HG03571 (cell line): ENCODE data around the gene PSTK.

ENCODE experiments used
- ATAC-seq: cut with Tn5 transposase; IDR thresholded peaks from one replicate; pipeline ENCODE4 v1.9.1; 2021; ENCODE audit not compliant: unreplicated experiment

The PSTK gene, protein sequence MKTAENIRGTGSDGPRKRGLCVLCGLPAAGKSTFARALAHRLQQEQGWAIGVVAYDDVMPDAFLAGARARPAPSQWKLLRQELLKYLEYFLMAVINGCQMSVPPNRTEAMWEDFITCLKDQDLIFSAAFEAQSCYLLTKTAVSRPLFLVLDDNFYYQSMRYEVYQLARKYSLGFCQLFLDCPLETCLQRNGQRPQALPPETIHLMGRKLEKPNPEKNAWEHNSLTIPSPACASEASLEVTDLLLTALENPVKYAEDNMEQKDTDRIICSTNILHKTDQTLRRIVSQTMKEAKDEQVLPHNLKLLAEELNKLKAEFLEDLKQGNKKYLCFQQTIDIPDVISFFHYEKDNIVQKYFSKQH

DNA sequence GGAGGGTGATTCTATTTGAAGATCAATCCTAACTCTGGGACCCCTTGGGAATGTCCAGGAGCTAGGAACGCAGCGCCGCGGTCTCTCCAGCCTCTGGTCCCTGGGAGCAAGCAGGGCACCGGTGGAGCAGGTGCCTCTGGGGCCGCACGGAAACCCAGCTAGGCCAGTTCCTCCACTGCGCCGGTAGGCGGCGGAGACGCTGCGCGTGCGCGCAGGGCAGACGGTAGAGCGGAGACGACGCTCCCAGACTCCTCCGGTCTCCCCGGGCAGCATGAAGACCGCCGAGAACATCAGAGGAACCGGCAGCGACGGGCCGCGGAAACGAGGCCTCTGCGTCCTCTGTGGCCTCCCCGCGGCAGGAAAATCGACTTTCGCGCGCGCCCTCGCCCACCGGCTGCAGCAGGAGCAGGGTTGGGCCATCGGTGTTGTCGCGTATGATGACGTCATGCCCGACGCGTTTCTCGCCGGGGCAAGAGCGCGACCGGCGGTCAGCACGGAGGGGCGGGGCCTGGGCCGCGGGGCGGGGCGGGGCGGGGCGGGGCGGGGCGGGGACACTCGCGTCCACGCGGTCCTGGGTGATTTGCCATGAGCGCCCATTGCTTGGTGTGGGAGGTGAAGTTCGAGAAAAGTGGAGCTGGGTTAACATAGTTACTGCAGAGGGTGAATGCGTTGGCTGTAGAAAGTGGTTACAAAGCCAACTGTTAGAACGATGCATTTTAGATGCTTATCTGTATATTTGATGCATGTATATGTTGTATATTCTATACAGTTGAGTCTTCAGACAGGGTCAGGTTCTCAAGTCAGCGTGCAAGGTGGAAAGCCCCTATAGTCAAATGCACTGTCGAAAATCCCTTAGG lies at the start of gene PSTK:
TSS of gene PSTK (plus strand) at position 193 of the 857 bp plus-strand sequence. CDS start at position 272, 79 bp downstream.
- ATAC-seq, result peak; percentile 98

DNA sequence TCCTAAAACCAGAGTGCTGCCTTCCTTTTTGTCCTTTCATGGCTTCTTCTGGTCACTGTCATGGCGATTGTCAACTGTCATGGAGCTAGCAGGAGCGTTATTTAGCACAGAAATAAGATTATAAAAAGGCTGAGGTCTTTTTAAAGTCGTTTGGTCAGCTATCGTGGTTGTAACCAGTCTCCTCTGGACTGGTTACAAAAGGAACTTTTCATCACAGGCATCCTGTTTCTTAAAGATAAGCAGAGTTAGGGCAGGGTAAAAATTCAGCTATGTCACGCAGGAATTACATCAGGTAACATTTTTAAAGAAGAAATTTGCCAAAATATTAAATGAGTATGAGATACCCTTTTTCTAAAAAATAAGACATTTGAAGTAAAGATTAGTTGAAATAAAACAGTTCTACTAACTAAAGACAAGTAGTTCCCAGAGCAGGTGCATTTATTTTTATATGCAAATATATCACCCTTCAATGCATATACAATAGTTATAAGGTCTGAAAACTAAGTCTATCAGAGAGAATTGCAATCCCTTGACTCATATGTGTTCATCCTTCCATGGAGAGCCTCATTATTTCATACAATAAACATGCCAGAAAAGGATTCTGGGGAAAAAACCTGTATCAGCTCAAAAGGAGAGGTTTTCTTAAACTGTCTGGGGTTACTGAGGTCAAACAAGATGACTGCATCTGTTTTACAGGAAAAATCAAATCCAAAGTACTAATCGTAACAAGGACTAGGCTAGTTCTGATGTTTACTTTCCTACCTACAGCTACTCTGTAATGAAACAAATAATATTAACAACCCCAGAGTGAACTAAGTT lies 48.9 kb upstream of the PSTK start:
- ATAC-seq, result no peak

DNA sequence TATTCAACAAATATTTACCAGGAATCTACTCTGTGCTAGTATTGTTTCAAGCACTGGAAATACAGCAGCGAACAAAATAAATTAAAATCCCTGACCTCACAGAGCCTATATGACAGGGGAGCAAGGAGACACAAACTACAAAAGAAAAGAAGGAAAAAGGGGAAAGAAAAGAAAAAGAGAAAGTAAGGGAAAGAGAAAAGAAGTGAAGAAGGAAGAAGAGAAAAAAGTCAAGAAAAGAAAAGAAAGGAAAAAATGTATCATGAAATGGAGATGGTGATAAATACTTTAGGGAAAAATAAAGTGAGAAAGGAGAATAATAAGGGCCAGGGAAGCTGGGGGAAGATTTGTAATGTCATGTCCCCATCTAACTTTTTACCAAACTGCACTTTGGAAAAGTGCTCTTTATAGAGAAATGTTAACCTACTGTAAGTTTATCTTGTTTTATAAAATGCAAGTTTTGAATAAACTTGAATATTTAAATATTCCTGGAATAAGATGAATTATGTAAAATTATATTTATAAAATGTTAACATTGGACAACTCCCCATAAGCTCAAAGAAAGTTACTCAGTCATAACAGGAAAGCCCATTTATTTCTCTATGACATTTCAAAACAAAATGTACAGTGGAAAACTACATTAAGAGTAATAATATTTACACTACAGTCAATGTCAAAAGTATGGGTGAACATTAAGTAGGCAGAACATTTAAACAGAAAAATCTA lies 40.9 kb upstream of the PSTK start:
- no peak for ATAC-seq

DNA sequence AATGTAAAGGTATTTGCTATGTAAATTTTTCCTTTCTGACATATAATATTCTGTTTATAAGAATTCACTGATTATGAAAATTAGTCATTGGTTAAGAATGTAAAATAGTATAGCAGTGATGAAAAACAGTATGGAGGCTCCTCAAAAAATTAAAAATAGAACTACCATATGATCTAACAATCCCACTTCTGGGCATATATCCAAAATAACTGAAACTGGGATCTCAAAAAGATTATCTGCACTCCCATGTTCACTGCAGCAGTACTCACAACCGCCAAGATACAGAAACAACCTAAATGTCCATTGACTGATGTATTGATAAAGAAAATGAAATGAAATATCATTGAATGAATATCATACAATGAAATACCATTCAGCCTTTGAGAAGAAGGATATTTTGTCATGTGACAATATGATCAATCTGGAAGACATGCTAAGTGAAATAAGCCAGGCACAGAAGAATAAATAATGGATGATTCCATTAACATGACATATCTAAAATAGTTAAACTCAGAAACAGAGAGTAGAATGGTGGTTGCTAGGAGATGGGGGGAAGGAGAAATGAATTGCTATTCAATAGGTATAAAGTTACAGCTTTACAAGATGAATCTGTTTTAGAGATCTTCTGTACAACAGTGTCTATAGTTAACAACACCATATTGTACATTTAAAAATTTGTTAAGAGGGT lies 40.2 kb upstream of the PSTK start:
- no peak for ATAC-seq

DNA sequence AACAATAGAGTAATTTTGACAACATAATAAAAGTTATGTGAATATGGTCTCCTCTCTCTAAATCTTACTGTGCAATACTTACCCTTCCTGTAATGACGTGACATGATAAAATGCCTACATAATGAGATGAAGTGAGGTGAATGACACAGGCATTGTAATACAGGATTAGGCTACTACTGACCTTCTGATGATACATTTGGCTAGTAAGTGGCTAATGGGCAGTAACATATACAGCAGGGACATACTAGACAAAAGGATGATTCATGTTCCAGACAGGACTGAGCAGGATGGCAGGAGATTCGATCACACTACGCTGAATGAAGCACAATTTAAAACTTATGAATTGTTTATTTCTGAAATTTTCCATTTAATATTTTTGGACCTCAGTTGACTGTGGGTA lies 30.9 kb upstream of the PSTK start:
- no peak for ATAC-seq

DNA sequence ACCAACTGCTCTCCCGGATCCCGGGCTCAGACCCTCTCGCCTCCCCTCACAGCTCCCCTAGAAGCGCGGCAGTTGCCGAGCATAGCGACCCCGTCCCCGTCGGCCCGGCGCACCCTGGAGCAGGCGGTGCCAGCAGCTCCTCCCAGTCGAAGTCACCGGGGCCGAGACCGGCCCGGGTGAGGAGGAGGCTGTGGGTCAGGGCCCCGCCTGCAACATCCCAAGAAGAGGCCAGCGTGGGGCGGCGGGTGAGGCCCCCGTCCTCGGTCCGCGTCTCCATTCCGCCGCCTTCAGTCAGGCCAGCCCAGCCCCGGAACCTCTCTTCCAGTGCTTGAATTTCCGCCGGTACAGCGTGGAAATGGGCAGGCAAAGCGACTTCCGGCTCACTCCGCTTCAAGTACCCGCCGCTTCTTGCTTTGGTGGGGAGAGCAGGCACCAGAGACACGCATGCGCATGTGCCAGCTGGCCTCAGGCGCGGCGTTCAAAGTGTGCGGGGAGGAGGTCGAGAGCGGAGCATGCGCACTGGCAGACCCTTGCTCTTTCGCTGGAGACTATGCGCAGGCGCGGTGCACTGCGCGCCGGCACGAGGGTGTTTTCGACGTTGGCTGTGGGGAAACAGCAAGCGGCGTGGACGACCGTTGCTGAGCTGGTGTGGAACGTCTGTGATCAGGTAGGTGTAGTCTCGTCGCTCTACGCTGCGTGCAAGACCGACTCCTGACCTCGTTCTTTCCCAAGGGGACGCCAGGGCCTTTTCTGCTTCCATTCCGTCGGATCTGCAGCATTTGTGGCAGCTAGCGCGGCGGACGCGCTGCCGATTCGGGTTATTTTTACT lies 26.1 kb upstream of the PSTK start, which contains the start of gene C10orf88:
TSS of gene C10orf88 (minus strand) at position 326 of the 829 bp plus-strand sequence. CDS start at position 277, 49 bp downstream.
- peak; percentile 99 for ATAC-seq

DNA sequence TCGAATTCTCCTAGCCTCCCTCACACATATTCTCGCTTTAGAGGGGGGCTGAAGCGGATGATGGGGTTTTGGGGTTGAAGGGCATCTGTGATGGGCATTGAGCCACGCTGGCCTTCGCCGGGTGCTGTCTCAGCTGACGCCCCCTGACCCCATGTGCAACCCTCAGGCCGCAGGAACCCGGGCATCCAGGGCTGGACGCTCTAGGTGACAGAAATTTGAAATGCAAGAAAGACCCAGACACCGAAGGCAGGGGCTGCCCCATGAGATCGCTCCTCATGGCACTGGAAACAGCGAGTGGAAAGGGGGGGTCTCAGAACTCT lies 25.5 kb upstream of the PSTK start:
- no peak for ATAC-seq

DNA sequence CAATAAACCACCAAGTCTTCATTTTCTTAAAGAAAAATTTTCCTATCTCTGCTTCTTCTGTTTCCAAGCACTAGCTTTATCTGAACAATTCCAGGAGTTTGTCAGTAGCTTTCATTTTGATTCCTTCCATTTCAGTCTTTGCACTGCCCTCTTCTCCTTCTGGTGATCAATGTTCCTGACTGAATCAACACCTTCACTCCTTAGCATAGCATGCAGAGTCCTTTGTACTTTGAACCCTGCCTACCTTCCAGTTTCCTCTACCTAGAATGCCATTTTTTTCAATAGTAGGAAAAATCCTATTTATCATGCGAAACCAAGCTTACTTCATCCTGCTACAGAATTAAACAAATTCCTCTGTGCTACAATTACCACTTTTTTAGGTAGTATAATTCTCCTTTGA lies 24.3 kb upstream of the PSTK start:
- ATAC-seq, result no peak

DNA sequence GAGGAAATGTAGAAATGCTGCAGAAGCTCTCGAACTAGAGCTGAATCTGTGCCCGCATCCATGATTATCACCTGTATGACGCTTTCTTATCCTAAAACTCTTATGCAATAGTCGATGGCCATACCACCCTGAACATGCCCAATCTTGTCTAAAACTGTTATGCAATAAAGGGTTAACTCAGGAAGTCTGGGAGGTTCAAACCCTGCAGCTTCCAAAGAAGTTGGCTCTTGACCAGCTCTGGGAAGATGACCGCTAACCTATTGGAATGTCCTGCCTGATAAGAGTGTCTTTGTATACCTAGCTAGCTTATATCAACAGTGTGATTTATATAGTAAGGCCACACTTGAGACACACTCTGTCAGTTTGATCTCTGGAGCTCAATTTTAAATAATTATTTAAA lies 22.7 kb upstream of the PSTK start:
- no peak for ATAC-seq

DNA sequence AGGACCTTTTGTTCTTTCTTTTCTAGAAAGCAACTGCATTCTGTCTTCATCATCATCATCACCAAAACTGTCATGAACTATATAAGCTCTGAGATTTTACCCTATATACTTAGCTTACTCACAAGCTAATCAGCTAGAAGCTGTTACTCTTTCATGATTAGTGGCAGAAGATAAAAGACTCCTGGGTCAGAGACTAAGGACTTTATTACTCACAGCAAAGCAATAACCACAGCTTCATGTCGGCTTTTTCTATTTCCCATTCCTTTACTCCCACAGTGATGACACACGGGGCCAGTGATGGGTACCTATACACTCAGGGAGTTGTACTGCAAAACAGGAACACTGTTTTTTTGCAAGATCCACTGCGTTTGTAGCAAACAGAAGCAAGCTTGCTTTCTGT lies 17.8 kb upstream of the PSTK start:
- ATAC-seq, result no peak

DNA sequence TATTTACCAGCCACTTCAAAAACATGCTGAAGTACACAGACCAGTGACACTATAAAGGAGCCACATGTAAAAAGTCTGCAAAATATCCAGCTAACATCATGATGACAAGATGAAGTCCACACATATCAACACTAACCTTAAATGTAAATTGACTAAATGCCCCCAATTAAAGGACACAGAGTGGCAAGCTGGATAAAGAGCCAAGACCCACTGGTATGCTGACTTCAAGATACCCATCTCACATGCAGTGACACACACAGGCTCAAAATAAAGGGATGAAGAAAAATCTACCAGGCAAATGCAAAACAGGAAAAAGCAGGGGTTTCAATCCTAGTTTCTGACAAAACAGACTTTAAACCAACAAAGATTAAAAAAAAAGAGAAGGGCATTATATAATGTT lies 13.3 kb upstream of the PSTK start:
- ATAC-seq, result no peak

DNA sequence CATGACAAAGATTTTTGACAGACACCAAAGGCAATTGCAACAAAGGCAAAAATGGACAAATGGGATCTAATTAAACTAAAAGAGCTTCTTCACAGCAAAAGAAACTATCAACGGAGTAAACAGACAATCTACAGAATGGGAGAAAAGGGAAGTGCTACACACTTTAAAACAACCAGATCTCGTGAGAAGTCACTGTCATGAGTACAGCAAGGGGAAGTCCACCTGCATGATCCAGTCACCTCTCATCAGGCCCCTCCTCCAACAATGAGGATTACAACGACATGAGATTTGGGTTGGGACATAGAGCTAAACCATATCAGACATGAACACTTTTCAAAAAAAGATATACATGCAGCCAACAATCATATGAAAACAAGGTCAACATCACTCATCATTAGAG lies 11.5 kb upstream of the PSTK start:
- no peak for ATAC-seq

DNA sequence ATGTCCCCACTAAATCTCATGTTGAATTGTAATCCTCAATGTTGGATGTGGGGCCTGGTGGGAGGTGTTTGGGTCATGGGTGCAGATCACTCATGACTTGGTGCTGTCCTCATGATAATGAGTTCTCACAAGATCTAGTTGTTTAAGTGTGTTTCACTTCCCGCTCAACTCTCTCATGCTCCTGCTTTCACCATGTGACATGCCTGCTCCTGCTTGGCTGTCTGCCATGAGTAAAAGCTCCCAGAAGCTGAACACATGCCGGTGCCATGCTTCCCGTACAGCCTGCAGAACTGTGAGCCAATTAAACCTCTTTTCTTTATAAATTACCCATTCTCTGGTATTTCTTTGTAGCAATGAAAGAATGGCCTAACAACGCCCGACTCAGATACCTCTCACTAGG lies 6.2 kb upstream of the PSTK start:
- no peak for ATAC-seq

DNA sequence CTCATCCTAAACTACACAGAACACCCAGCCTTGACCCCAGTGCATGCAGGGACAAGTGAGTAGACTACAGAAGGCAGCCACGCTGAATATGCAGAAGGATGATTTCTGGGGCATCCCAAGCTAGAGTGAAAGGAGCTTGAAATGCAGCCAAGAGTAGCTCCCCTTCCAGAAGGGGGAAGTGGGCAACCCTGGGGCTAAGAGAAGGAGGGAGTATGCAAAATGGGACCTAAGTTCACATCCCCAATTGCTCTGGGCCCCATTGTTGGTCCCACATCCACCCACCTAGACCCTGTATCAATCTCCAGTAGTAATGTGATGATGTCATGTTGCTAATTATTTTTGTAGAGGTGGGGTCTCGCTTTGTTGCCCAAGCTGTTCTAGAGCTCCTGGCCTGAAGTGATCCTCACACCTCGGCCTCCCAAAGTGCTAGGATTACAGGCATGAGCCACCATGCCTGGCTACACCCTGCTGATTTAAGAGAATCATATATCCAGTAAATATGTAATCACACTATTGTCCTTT lies 5.6 kb upstream of the PSTK start:
- no peak for ATAC-seq

DNA sequence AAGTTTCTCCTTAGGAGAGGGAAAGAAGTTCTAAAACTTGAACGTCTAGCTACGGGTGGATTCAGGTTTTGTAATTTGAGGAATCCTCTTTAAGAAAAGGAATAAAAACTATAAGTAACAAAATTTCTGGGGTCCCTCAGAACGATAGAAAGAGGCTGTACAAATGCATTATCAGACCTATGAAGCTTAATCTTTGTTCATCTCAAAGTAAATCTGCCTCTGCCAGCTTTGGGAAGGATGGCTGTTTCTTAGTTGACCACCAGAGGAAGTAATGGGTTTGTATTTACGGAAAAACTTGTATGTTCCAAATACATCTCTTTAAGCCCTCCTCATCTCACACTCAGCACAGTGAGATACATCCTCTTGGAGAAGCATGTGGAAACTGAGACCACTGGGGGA lies 864 bp downstream of the PSTK start:
- ATAC-seq, result no peak

DNA sequence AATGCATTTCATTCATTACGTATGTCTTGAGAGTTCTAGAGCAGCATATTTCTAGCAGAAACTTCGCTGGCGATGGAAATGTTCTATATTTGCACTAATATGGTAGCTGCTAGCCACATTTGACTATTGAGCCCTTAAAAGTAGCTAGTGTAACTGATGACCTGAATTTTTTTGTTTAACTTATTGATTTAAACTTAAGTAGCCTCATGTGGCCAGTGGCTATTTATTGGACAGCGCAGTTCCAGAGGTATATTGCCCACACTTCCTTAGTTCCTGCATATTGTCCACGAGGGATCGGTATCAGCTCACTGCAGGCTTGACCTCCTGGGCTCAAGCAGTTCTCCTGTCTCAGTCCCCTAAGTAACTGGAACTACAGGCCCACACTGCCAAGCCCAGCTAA lies 3.7 kb downstream of the PSTK start:
- no peak for ATAC-seq

DNA sequence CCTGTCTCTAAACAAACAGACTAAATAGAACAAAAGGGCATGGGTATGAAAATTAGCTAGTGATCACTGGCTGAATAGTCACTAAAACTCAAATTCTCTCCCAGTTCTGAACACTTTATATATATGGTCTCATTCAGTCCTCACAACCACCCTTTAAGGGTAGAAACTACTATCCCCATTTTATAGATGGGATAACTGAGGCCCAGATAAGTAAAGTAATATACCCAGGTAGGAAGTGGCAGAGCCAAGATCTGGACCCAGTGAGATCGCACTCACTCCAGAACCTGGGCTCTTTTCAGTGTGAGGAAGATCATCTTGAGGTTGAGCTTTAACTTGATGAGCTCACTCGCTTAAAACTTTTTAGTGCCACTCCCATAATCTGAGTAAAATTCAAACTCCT lies 4.5 kb downstream of the PSTK start:
- no peak for ATAC-seq

DNA sequence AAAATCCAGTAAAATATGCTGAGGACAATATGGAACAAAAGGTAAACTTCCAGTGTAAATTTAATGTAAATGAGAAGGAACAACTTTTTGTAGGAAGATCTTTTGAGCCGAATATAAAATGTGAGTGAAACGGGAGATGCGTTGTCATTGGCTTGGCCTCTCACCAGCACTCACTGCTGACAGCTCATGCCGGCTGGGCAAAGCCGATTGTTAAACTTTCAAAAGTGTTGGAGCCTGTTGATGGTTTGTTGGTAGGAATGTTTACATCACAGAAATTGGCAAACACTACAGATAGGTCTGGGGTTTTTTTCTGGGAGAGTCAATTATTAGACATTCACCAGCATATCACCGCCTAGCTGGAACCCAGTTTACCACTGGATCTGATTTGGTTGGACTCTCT lies 6.1 kb downstream of the PSTK start:
- ATAC-seq, result no peak

DNA sequence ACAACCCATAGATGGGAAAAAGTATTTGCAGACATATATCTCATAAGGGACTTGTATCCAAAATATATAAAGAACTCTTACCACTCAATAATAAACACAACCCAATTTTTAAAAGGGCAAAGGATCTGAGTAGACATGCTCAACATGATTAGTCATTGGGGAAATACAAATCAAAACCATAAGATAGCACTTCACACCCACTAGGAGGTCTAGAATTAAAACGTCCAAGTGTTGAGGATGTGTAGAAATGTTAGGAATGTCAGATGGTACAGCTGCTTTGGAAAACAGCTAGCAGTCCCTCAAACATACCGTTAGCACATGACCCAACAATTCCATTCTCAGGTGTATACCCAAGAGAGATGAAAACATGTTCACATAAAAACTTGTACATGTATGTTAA lies 8.3 kb downstream of the PSTK start:
- ATAC-seq, result no peak
